MM.1S (cell line): ENCODE measurements around the gene DHRS12.

Experiments
- DNase-seq: peaks from one replicate; pipeline ENCODE4 v3.0.0-alpha.2; 2015
- H2AFZ ChIP-seq: fragments of 300-600 bp; sonication (generic); 2 replicates; pipeline ENCODE4 v1.6.0; 2016; ENCODE audit warnings: antibody characterized with exemption, low read length
- H3F3A ChIP-seq: fragments of 300-600 bp; sonication (generic); 2 replicates; pipeline ENCODE4 v1.6.1; 2016; ENCODE audit warnings: mild to moderate bottlenecking, antibody characterized with exemption, low read length, moderate library complexity, mixed read lengths; ENCODE audit not compliant: insufficient read depth
- H3K27ac ChIP-seq: fragments of 300-600 bp; sonication (generic); 2 replicates; pipeline ENCODE4 v1.5.1; 2016; ENCODE audit warnings: mild to moderate bottlenecking, low read length
- H3K27me3 ChIP-seq: fragments of 300-600 bp; sonication (generic); replicated peaks from 2 replicates; pipeline ENCODE4 v1.6.0; 2016; ENCODE audit warnings: low read length; ENCODE audit not compliant: insufficient read depth
- H3K36me3 ChIP-seq: fragments of 300-600 bp; sonication (generic); replicated peaks from 2 replicates; pipeline ENCODE4 v1.6.1; 2016; ENCODE audit warnings: mild to moderate bottlenecking, low read length, mixed read lengths; ENCODE audit not compliant: insufficient read depth
- H3K4me1 ChIP-seq: fragments of 300-600 bp; sonication (generic); 2 replicates; pipeline ENCODE4 v1.6.1; 2016; ENCODE audit warnings: low read length, mixed read lengths
- H3K4me2 ChIP-seq: fragments of 300-600 bp; sonication (generic); 2 replicates; pipeline ENCODE4 v1.6.0; 2016; ENCODE audit warnings: low read depth, low read length
- H3K4me3 ChIP-seq: fragments of 300-600 bp; sonication (generic); 2 replicates; pipeline ENCODE4 v1.5.1; 2016; ENCODE audit warnings: low read length, mixed read lengths
- H3K79me2 ChIP-seq: fragments of 300-600 bp; sonication (generic); 2 replicates; pipeline ENCODE4 v1.6.1; 2016; ENCODE audit warnings: mixed run types, low read length, mixed read lengths
- H3K9ac ChIP-seq: fragments of 300-600 bp; sonication (generic); 2 replicates; pipeline ENCODE4 v1.6.1; 2016; ENCODE audit warnings: low read length, mixed read lengths
- H3K9me2 ChIP-seq: fragments of 300-600 bp; sonication (generic); replicated peaks from 2 replicates; pipeline ENCODE4 v1.6.1; 2016; ENCODE audit warnings: mild to moderate bottlenecking, low read length, mixed read lengths; ENCODE audit not compliant: insufficient read depth
- H3K9me3 ChIP-seq: fragments of 300-600 bp; sonication (generic); replicated peaks from 2 replicates; pipeline ENCODE4 v1.6.1; 2016; ENCODE audit warnings: mild to moderate bottlenecking, low read length, mixed read lengths; ENCODE audit not compliant: insufficient read depth
- H4K20me1 ChIP-seq: fragments of 300-600 bp; sonication (generic); 2 replicates; pipeline ENCODE4 v1.6.1; 2016; ENCODE audit warnings: mild to moderate bottlenecking, low read length, moderate library complexity, mixed read lengths; ENCODE audit not compliant: insufficient read depth
- CTCF ChIP-seq: fragments of 300-600 bp; sonication (generic); IDR thresholded peaks from 2 replicates; pipeline ENCODE4 v1.5.1; 2016; ENCODE audit warnings: antibody characterized with exemption, low read length, mixed read lengths
- EZH2 ChIP-seq: fragments of 300-600 bp; sonication (generic); optimal IDR thresholded peaks from 2 replicates; pipeline ENCODE3; 2017; ENCODE audit warnings: low read depth, mild to moderate bottlenecking, antibody characterized with exemption, low read length, mixed read lengths
- EZH2phosphoT487 ChIP-seq: fragments of 300-600 bp; sonication (generic); IDR thresholded peaks from 2 replicates; pipeline ENCODE4 v1.6.1; 2018; ENCODE audit warnings: antibody characterized with exemption, low read length

The DHRS12 gene

GRCh38 chr13:51819544-51819943, 15.6 kb upstream of the DHRS12 start:
- H3K4me3 ChIP-seq = no peak overlapping the region
- no peaks in the 10 kb centered on the region for H3K9me2 ChIP-seq
- 0 out of 2 replicates have a peak, but pooled peaks cover 2% of the 10 kb centered on the region for H3K4me1 ChIP-seq
- DNase-seq = no peak
- H3K27me3 ChIP-seq = no peaks in the 10 kb centered on the region
- H3K4me2 ChIP-seq = no peak overlapping the region
- TF ChIP-seq EZH2 = no peak
- TF ChIP-seq EZH2phosphoT487 = no peak
- TF ChIP-seq CTCF = no peak
- no peaks in the 10 kb centered on the region for H4K20me1 ChIP-seq
- no peaks in the 10 kb centered on the region for H3F3A ChIP-seq
- no peaks in the 10 kb centered on the region for H3K36me3 ChIP-seq
- H3K79me2 ChIP-seq = no peaks in the 10 kb centered on the region
- no peak overlapping the region for H3K9ac ChIP-seq
- H2AFZ ChIP-seq = no peak overlapping the region
- no peaks in the 10 kb centered on the region for H3K9me3 ChIP-seq
- no peak overlapping the region for H3K27ac ChIP-seq

DNA sequence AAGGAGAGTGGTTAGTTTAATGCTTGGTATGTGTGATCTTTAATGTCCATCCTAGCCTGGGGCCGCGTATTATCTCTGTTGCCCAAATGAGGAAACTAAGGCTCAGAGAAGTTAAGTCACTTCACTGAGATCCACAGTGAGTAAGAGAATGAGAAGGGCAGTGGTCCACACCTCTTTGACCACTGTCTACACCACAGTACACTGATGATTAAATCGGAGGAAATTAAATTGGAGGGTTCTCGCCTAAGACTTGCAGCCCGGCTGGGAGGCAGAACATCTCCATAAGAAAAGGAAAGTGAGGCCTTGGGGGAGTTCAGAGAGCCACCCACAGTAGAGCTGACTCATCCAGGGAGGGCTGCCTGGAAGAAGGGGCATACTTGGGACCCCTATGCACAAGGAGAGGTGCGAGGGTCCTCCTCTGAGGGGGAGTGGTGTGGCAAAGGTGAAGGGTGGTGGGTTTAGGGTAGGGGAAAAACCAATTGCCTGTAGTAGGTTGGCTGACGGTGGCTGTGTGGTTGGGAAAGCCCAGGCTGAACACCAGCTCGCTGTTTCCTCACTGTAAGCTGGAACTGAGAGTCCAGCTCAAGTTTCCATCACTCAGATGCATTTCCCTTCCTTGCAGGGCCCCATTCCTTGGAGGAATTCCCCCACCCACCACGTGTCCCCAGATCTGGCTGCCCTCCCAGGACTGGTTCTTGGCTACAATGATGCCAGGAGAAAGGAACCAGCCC, 15.0 kb upstream of the DHRS12 start:
- Histone ChIP-seq H3K4me1 (0 out of 2 replicates have a peak, but pooled peaks cover 6% of the 10 kb centered on the region), H3K27ac (no peak overlapping the region)
- no peak for DNase-seq

GRCh38 chr13:51818276-51818675, 14.3 kb upstream of the DHRS12 start:
- Histone ChIP-seq H3K4me3 (no peak overlapping the region), H3K79me2 (no peaks in the 10 kb centered on the region), H3K27me3 (no peaks in the 10 kb centered on the region), H3K27ac (no peak overlapping the region), H3K4me2 (no peak overlapping the region), H3K9me2 (no peaks in the 10 kb centered on the region), H3K9me3 (no peaks in the 10 kb centered on the region), H3K36me3 (no peaks in the 10 kb centered on the region), H2AFZ (no peak overlapping the region), H3K9ac (no peak overlapping the region), H3K4me1 (0 out of 2 replicates have a peak, but pooled peaks cover 6% of the 10 kb centered on the region), H4K20me1 (no peaks in the 10 kb centered on the region), H3F3A (no peaks in the 10 kb centered on the region)
- no peak for TF ChIP-seq EZH2phosphoT487
- TF ChIP-seq EZH2 = no peak
- no peak for TF ChIP-seq CTCF
- DNase-seq = no peak

More for the DNA sequence above, 15.0 kb upstream of the DHRS12 start:
- Histone ChIP-seq H3K27me3 (no peaks in the 10 kb centered on the region), H3K4me3 (no peak overlapping the region), H4K20me1 (no peaks in the 10 kb centered on the region), H3K9me2 (no peaks in the 10 kb centered on the region), H3K79me2 (no peaks in the 10 kb centered on the region), H3K9ac (no peak overlapping the region), H3K4me2 (no peak overlapping the region), H3K36me3 (no peaks in the 10 kb centered on the region), H2AFZ (no peak overlapping the region), H3F3A (no peaks in the 10 kb centered on the region), H3K9me3 (no peaks in the 10 kb centered on the region)
- TF ChIP-seq CTCF (no peak), EZH2phosphoT487 (no peak)
